Esophagus muscularis mucosa (tissue), 3 donors: Measurements from ENCODE around the gene RIN3.

Experiments used
- EP300 ChIP-seq: sonication (generic); formaldehyde crosslinking; IDR thresholded peaks from one replicate; pipeline ENCODE4 v1.6.1; 2017; ENCODE audit warnings: antibody characterized with exemption
- TF ChIP-seq, protein P1 (sequence below), 3 experiments: fragments of 200-600 bp in 2 of 3; fragments of 450-650 bp in 1 of 3; sonication (generic) in 2 of 3; IDR thresholded peaks; one replicate each; pipeline ENCODE4 v1.5.1; 2017 to 2019; ENCODE audit warnings: antibody characterized with exemption in 3 of 3, mild to moderate bottlenecking in 2 of 3, moderate library complexity in 1 of 3

DNA sequence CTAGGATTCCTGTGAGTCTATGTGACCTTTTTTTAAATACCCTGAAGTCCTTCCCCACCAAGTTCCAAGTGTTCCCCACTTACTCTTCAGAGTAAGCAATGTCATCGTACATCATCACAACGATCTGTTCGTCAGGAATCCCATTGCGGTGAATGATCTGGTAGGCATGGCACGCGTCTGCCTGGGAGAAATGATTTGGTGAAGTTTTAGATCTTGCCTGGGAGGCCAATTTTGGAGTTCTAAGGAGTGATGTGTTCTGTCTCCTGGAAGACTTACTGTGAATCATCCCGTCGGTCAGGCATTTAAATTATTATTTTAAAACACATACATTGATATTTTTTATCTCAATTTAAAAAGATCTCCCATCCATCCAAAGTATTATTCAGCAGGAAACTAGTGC is 205.1 kb downstream of the RIN3 start:
- TF ChIP-seq, protein P1, sequence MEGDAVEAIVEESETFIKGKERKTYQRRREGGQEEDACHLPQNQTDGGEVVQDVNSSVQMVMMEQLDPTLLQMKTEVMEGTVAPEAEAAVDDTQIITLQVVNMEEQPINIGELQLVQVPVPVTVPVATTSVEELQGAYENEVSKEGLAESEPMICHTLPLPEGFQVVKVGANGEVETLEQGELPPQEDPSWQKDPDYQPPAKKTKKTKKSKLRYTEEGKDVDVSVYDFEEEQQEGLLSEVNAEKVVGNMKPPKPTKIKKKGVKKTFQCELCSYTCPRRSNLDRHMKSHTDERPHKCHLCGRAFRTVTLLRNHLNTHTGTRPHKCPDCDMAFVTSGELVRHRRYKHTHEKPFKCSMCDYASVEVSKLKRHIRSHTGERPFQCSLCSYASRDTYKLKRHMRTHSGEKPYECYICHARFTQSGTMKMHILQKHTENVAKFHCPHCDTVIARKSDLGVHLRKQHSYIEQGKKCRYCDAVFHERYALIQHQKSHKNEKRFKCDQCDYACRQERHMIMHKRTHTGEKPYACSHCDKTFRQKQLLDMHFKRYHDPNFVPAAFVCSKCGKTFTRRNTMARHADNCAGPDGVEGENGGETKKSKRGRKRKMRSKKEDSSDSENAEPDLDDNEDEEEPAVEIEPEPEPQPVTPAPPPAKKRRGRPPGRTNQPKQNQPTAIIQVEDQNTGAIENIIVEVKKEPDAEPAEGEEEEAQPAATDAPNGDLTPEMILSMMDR (IDR thresholded peaks at IDR 0.05): no peak
- TF ChIP-seq EP300: no peak
